HCT116 (cell line): ENCODE results near the gene CCR2. TPM values are rescaled to one million over a fixed set of nuclear protein-coding genes. Genes with fewer than 3 reads are reported as not detected.

Experiments used
- ATAC-seq: fragments of 200-7000 bp; cut with Tn5 transposase; 2 replicates; pipeline ENCODE4 v1.9.1; 2020; ENCODE audit warnings: mild to moderate bottlenecking, moderate library complexity
- BruUV-seq: library from RNA; stranded (reverse); fragments of 400-500 nt; replicated peaks from 2 replicates; lab custom pipeline; 2021; lab: Mats Ljungman, UMichigan
- CTCF ChIA-PET: fragments of 300-600 bp; sonication (Branson Sonifier 250); formaldehyde crosslinking; loops from one replicate; lab custom pipeline; 2021; ENCODE audit warnings: antibody characterized with exemption; lab: Charles Lee
- POLR2A ChIA-PET: fragments of 300-600, 350-600 bp; sonication (Branson Sonifier 250); formaldehyde crosslinking; loops from one replicate; lab custom pipeline; 2021; ENCODE audit warnings: antibody characterized with exemption; lab: Charles Lee
- RAD21 ChIA-PET, 2 experiments: fragments of 300-600 bp; sonication (Branson Sonifier 250); formaldehyde crosslinking; loops; one replicate each; lab custom pipeline; 2023; ENCODE audit warnings: low total read pairs in 2 of 2; ENCODE audit not compliant: uncharacterized antibody in 2 of 2, unreplicated experiment in 2 of 2, low non-redundant PET in 1 of 2; lab: Charles Lee
- DNase-seq: peaks from one replicate; pipeline ENCODE4 v3.0.0-alpha.2; 2010; ENCODE audit warnings: low read depth, low spot score
- H2AFZ ChIP-seq: fragments of 200-600 bp; shearing (Covaris generic), sonication (generic); 2 replicates; pipeline ENCODE4 v1.6.1; 2017; ENCODE audit warnings: low read depth, mixed run types, mixed read lengths, antibody characterized with exemption, low read length; ENCODE audit not compliant: poor library complexity, severe bottlenecking
- H3K27ac ChIP-seq: 2 replicates; pipeline ENCODE4 v1.5.1; 2012; ENCODE audit warnings: low read depth, low read length
- H3K27me3 ChIP-seq: fragments of 200-600 bp; sonication (generic); 2 replicates; pipeline ENCODE4 v1.6.1; 2016; ENCODE audit warnings: mixed run types, low read length, mixed read lengths; ENCODE audit not compliant: insufficient read depth
- H3K36me3 ChIP-seq, 2 experiments: fragments of 200-500 bp in 1 of 2; fragments of 200-600 bp in 1 of 2; sonication (Bioruptor generic) in 1 of 2; sonication (generic) in 1 of 2; 2 replicates each; pipeline versions ENCODE4 v1.5.1 to v1.6.1; 2014 to 2016; ENCODE audit warnings: low read length in 2 of 2, inconsistent platforms in 1 of 2, mixed read lengths in 1 of 2, mixed run types in 1 of 2; ENCODE audit not compliant: insufficient read depth in 2 of 2, control insufficient read depth in 1 of 2
- H3K4me1 ChIP-seq, 2 experiments: fragments of 200-600 bp in 1 of 2; sonication (generic) in 1 of 2; 2 replicates each; pipeline versions ENCODE4 v1.5.1 to v1.6.1; 2012 to 2017; ENCODE audit warnings: low read length in 2 of 2, inconsistent platforms in 1 of 2, mild to moderate bottlenecking in 1 of 2, mixed read lengths in 1 of 2, mixed run types in 1 of 2, moderate library complexity in 1 of 2; ENCODE audit not compliant: insufficient read depth in 2 of 2, control insufficient read depth in 1 of 2
- H3K4me2 ChIP-seq: fragments of 200-600 bp; sonication (generic); 2 replicates; pipeline ENCODE4 v1.6.1; 2017; ENCODE audit warnings: mixed run types, low read length, mixed read lengths
- H3K4me3 ChIP-seq, 2 experiments: fragments of 200-600 bp in 1 of 2; sonication (generic) in 1 of 2; replicated peaks in 1 of 2; 2 replicates each; pipeline ENCODE4 v1.5.1; 2011 to 2016; ENCODE audit warnings: low read length in 2 of 2, control low read depth in 1 of 2, low read depth in 1 of 2, mild to moderate bottlenecking in 1 of 2, mixed read lengths in 1 of 2, mixed run types in 1 of 2
- H3K79me2 ChIP-seq: fragments of 200-600 bp; sonication (generic); 2 replicates; pipeline ENCODE4 v1.6.1; 2017; ENCODE audit warnings: mild to moderate bottlenecking, mixed run types, low read length, moderate library complexity, mixed read lengths; ENCODE audit not compliant: insufficient read depth
- H3K9ac ChIP-seq: fragments of 200-600 bp; sonication (generic); 2 replicates; pipeline ENCODE4 v1.6.1; 2016; ENCODE audit warnings: low read length, mixed read lengths
- H3K9me2 ChIP-seq: fragments of 200-600 bp; sonication (generic), shearing (Covaris generic); 2 replicates; pipeline ENCODE4 v1.6.1; 2017; ENCODE audit warnings: mixed run types, mild to moderate bottlenecking, moderate library complexity; ENCODE audit not compliant: insufficient read depth
- H3K9me3 ChIP-seq, 2 experiments: fragments of 200-500 bp in 1 of 2; fragments of 200-600 bp in 1 of 2; sonication (Bioruptor generic) in 1 of 2; sonication (generic) in 1 of 2; 2 replicates each; pipeline ENCODE4 v1.6.1; 2014 to 2017; ENCODE audit warnings: low read length in 2 of 2, mixed read lengths in 2 of 2, inconsistent platforms in 1 of 2, low read depth in 1 of 2, mild to moderate bottlenecking in 1 of 2, mixed run types in 1 of 2, moderate library complexity in 1 of 2; ENCODE audit not compliant: control insufficient read depth in 1 of 2, insufficient read depth in 1 of 2
- H4K20me1 ChIP-seq: fragments of 200-600 bp; sonication (generic), shearing (Covaris generic); 2 replicates; pipeline ENCODE4 v1.6.1; 2017; ENCODE audit warnings: mixed run types, mild to moderate bottlenecking, moderate library complexity; ENCODE audit not compliant: insufficient read depth
- ATF3 ChIP-seq: IDR thresholded peaks from 2 replicates; pipeline ENCODE4 v1.6.1; 2012
- CEBPB ChIP-seq: IDR thresholded peaks from 2 replicates; pipeline ENCODE4 v1.6.1; 2012; ENCODE audit warnings: low read depth
- EGR1 ChIP-seq: IDR thresholded peaks from 2 replicates; pipeline ENCODE4 v1.6.1; 2012; ENCODE audit warnings: low read depth
- ELF1 ChIP-seq: IDR thresholded peaks from 2 replicates; pipeline ENCODE4 v1.6.1; 2012; ENCODE audit warnings: low read depth, borderline replicate concordance
- EZH2 ChIP-seq: fragments of 200-600 bp; sonication (generic); IDR thresholded peaks from 2 replicates; pipeline ENCODE4 v1.6.1; 2017; ENCODE audit warnings: antibody characterized with exemption, mixed run types
- EZH2phosphoT487 ChIP-seq: fragments of 200-600 bp; IDR thresholded peaks from 2 replicates; pipeline ENCODE4 v1.6.1; 2018; ENCODE audit warnings: antibody characterized with exemption, borderline replicate concordance
- FOSL1 ChIP-seq: IDR thresholded peaks from 2 replicates; pipeline ENCODE4 v1.6.1; 2012; ENCODE audit warnings: low read depth
- JUND ChIP-seq: IDR thresholded peaks from 2 replicates; pipeline ENCODE4 v1.6.1; 2012
- POLR2AphosphoS5 ChIP-seq: IDR thresholded peaks from 2 replicates; pipeline ENCODE4 v1.6.1; 2011; ENCODE audit warnings: mild to moderate bottlenecking, low read depth, low read length, moderate library complexity
- REST ChIP-seq: IDR thresholded peaks from 2 replicates; pipeline ENCODE4 v1.6.1; 2012; ENCODE audit warnings: low read depth
- SP1 ChIP-seq: IDR thresholded peaks from 2 replicates; pipeline ENCODE4 v1.6.1; 2012; ENCODE audit warnings: low read depth
- TCF7L2 ChIP-seq: IDR thresholded peaks from 2 replicates; pipeline ENCODE4 v1.7.0; 2011; ENCODE audit warnings: borderline replicate concordance, inconsistent platforms; ENCODE audit not compliant: insufficient read depth, insufficient read length; ENCODE audit errors: extremely low read depth
- YY1 ChIP-seq: IDR thresholded peaks from 2 replicates; pipeline ENCODE4 v1.6.1; 2011; ENCODE audit warnings: low read length, low read depth, moderate library complexity, mild to moderate bottlenecking; ENCODE audit not compliant: insufficient replicate concordance; ENCODE audit errors: extremely low read depth
- ZNF274 ChIP-seq: fragments of 200-500 bp; sonication (Bioruptor generic); IDR thresholded peaks from 2 replicates; pipeline ENCODE4 v1.6.1; 2014; ENCODE audit warnings: mild to moderate bottlenecking, low read depth, low read length, inconsistent platforms
- intact Hi-C: fragments of 100-400 bp; cut with micrococcal nuclease; formaldehyde crosslinking; loops from 2 replicates; pipeline ENCODE4 v1.10.0; 2022
- total RNA-seq: library from RNA; stranded (reverse); gene quantifications from one replicate; pipeline ENCODE4 v1.2.1, GENCODE V29; 2021; ENCODE audit not compliant: unreplicated experiment
- TF ChIP-seq, protein P1 (sequence below): IDR thresholded peaks from 2 replicates; pipeline ENCODE4 v1.6.1; 2012

The CCR2 gene
- total RNA-seq, 1 experiment from 2014 or later: not detected

- POLR2A ChIA-PET: no interaction called here
- Histone ChIP-seq H3K4me3 (no peak overlapping the region), H2AFZ (no peak overlapping the region), H4K20me1 (no peaks in the 10 kb centered on the region), H3K27me3 (peaks cover 11% of the 10 kb centered on the region), H3K4me1 (no peaks in the 10 kb centered on the region), H3K79me2 (no peaks in the 10 kb centered on the region), H3K9me3 (no peaks in the 10 kb centered on the region), H3K36me3 (no peaks in the 10 kb centered on the region), H3K4me2 (no peak overlapping the region), H3K27ac (no peak overlapping the region), H3K9me2 (no peaks in the 10 kb centered on the region), H3K9ac (no peak overlapping the region)
- BruUV-seq: no TSS peak
- DNase-seq (no peak), ATAC-seq (0 out of 2 replicates have a peak, but pooled peaks have one; percentile 25)
- intact Hi-C loops: no loop called here
- TF ChIP-seq TCF7L2 (no peak), JUND (0 out of 2 replicates have a peak, but pooled peaks have one; percentile 17), FOSL1 (peak; percentile 36), EGR1 (no peak), ZNF274 (no peak), REST (no peak), POLR2AphosphoS5 (no peak), ATF3 (peak; percentile 68; the same call in 1 of the 2 replicates), CEBPB (peak; percentile 86), SP1 (no peak; the same call in 1 of the 2 replicates), ELF1 (no peak), YY1 (no peak), EZH2 (no peak), EZH2phosphoT487 (no peak)
- TF ChIP-seq, protein P1, sequence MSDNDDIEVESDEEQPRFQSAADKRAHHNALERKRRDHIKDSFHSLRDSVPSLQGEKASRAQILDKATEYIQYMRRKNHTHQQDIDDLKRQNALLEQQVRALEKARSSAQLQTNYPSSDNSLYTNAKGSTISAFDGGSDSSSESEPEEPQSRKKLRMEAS: no peak
- CTCF ChIA-PET: no interaction called here
- RAD21 ChIA-PET: no interaction called here
These were observed 7.7 kb downstream of the CCR2 start for GRCh38 chr3:46361408-46362283.
